Measurements from ENCODE around the gene POLDIP2.
A peak's percentile ranks its signal among the peaks of the same experiment; 100 is the strongest.

The POLDIP2 gene

GRCh38 chr17:28388106-28388505, 30.8 kb upstream of the POLDIP2 start:
- Histone ChIP-seq H3K9me3 (ENCODE audit: control insufficient read depth, insufficient read depth, low read depth, low read length) (no peaks in the 10 kb centered on the region), H3K9ac (ENCODE audit: low read length) (no peak overlapping the region), H3K36me3 (ENCODE audit: control insufficient read depth, insufficient read depth, low read length) (no peaks in the 10 kb centered on the region; the same call in 1 of the 2 replicates), H3K4me3 (ENCODE audit: low read depth, low read length) (no peak overlapping the region), H3K4me1 (ENCODE audit: control insufficient read depth, insufficient read depth, low read length) (peaks cover 8% of the 10 kb centered on the region; the same call in 1 of the 2 replicates), H3K27ac (ENCODE audit: low read depth, low read length) (no peak overlapping the region), H3K27me3 (ENCODE audit: control insufficient read depth, insufficient read depth, low read length) (peaks cover 38% of the 10 kb centered on the region)

- Histone ChIP-seq H3K4me1 (ENCODE audit: control insufficient read depth, insufficient read depth, low read length) (peaks cover 3% of the 10 kb centered on the region; the same call in 1 of the 2 replicates), H3K27me3 (ENCODE audit: control insufficient read depth, insufficient read depth, low read length) (peaks cover 56% of the 10 kb centered on the region), H3K9ac (ENCODE audit: low read length) (no peak overlapping the region), H3K4me3 (ENCODE audit: low read depth, low read length) (no peak overlapping the region), H3K27ac (ENCODE audit: low read depth, low read length) (no peak overlapping the region), H3K9me3 (ENCODE audit: control insufficient read depth, insufficient read depth, low read depth, low read length) (no peaks in the 10 kb centered on the region), H3K36me3 (ENCODE audit: control insufficient read depth, insufficient read depth, low read length) (no peaks in the 10 kb centered on the region; the same call in 1 of the 2 replicates)
Observed at GRCh38 chr17:28386391-28386790, 29.1 kb upstream of the POLDIP2 start.

- peaks cover 65% of the 10 kb centered on the region for H3K27me3 ChIP-seq (ENCODE audit: control insufficient read depth, insufficient read depth, low read length)
- no peak overlapping the region for H3K9ac ChIP-seq (ENCODE audit: low read length)
- no peak overlapping the region for H3K27ac ChIP-seq (ENCODE audit: low read depth, low read length)
- H3K4me1 ChIP-seq (ENCODE audit: control insufficient read depth, insufficient read depth, low read length), result peaks cover 3% of the 10 kb centered on the region; the same call in 1 of the 2 replicates
- H3K36me3 ChIP-seq (ENCODE audit: control insufficient read depth, insufficient read depth, low read length), result no peaks in the 10 kb centered on the region; the same call in 1 of the 2 replicates
- H3K9me3 ChIP-seq (ENCODE audit: control insufficient read depth, insufficient read depth, low read depth, low read length), result no peaks in the 10 kb centered on the region
- H3K4me3 ChIP-seq (ENCODE audit: low read depth, low read length), result peak overlapping the region; percentile 69
Observed at GRCh38 chr17:28385406-28385805, 28.1 kb upstream of the POLDIP2 start.

GRCh38 chr17:28385037-28385400, 27.7 kb upstream of the POLDIP2 start:
- Histone ChIP-seq H3K9me3 (ENCODE audit: control insufficient read depth, insufficient read depth, low read depth, low read length) (no peaks in the 10 kb centered on the region), H3K4me1 (ENCODE audit: control insufficient read depth, insufficient read depth, low read length) (peaks cover 3% of the 10 kb centered on the region; the same call in 1 of the 2 replicates), H3K36me3 (ENCODE audit: control insufficient read depth, insufficient read depth, low read length) (no peaks in the 10 kb centered on the region; the same call in 1 of the 2 replicates), H3K27me3 (ENCODE audit: control insufficient read depth, insufficient read depth, low read length) (peaks cover 69% of the 10 kb centered on the region), H3K4me3 (ENCODE audit: low read depth, low read length) (peak overlapping the region; percentile 69), H3K9ac (ENCODE audit: low read length) (no peak overlapping the region), H3K27ac (ENCODE audit: low read depth, low read length) (no peak overlapping the region)

- Histone ChIP-seq H3K9ac (ENCODE audit: low read length) (peak overlapping the region; percentile 40), H3K4me3 (ENCODE audit: low read depth, low read length) (peak overlapping the region; percentile 69), H3K27me3 (ENCODE audit: control insufficient read depth, insufficient read depth, low read length) (peaks cover 75% of the 10 kb centered on the region), H3K27ac (ENCODE audit: low read depth, low read length) (no peak overlapping the region), H3K36me3 (ENCODE audit: control insufficient read depth, insufficient read depth, low read length) (no peaks in the 10 kb centered on the region; the same call in 1 of the 2 replicates), H3K4me1 (ENCODE audit: control insufficient read depth, insufficient read depth, low read length) (peaks cover 3% of the 10 kb centered on the region; the same call in 1 of the 2 replicates), H3K9me3 (ENCODE audit: control insufficient read depth, insufficient read depth, low read depth, low read length) (no peaks in the 10 kb centered on the region)
Observed at GRCh38 chr17:28384281-28385036, 27.1 kb upstream of the POLDIP2 start.

GRCh38 chr17:28381141-28381825, 24.0 kb upstream of the POLDIP2 start:
- no peak overlapping the region for H3K9ac ChIP-seq (ENCODE audit: low read length)
- no peak overlapping the region for H3K27ac ChIP-seq (ENCODE audit: low read depth, low read length)
- H3K36me3 ChIP-seq (ENCODE audit: control insufficient read depth, insufficient read depth, low read length), result no peaks in the 10 kb centered on the region
- peaks cover 79% of the 10 kb centered on the region for H3K27me3 ChIP-seq (ENCODE audit: control insufficient read depth, insufficient read depth, low read length)
- peak overlapping the region; percentile 55 for H3K4me3 ChIP-seq (ENCODE audit: low read depth, low read length)
- H3K4me1 ChIP-seq (ENCODE audit: control insufficient read depth, insufficient read depth, low read length), result peaks cover 3% of the 10 kb centered on the region; the same call in 1 of the 2 replicates
- H3K9me3 ChIP-seq (ENCODE audit: control insufficient read depth, insufficient read depth, low read depth, low read length), result no peaks in the 10 kb centered on the region

- Histone ChIP-seq H3K36me3 (ENCODE audit: control insufficient read depth, insufficient read depth, low read length) (no peaks in the 10 kb centered on the region), H3K9ac (ENCODE audit: low read length) (no peak overlapping the region), H3K27ac (ENCODE audit: low read depth, low read length) (no peak overlapping the region), H3K27me3 (ENCODE audit: control insufficient read depth, insufficient read depth, low read length) (peaks cover 68% of the 10 kb centered on the region), H3K9me3 (ENCODE audit: control insufficient read depth, insufficient read depth, low read depth, low read length) (no peaks in the 10 kb centered on the region), H3K4me1 (ENCODE audit: control insufficient read depth, insufficient read depth, low read length) (no peaks in the 10 kb centered on the region), H3K4me3 (ENCODE audit: low read depth, low read length) (no peak overlapping the region)
Observed at GRCh38 chr17:28379814-28380801, 22.8 kb upstream of the POLDIP2 start.

- H3K9ac ChIP-seq (ENCODE audit: low read length), result no peak overlapping the region
- H3K4me3 ChIP-seq (ENCODE audit: low read depth, low read length), result peak overlapping the region; percentile 74; the same call in 1 of the 2 replicates
- H3K4me1 ChIP-seq (ENCODE audit: control insufficient read depth, insufficient read depth, low read length), result peaks cover 14% of the 10 kb centered on the region
- H3K27ac ChIP-seq (ENCODE audit: low read depth, low read length), result no peak overlapping the region
- H3K36me3 ChIP-seq (ENCODE audit: control insufficient read depth, insufficient read depth, low read length), result no peaks in the 10 kb centered on the region
- H3K9me3 ChIP-seq (ENCODE audit: control insufficient read depth, insufficient read depth, low read depth, low read length), result no peaks in the 10 kb centered on the region
- peaks cover 37% of the 10 kb centered on the region for H3K27me3 ChIP-seq (ENCODE audit: control insufficient read depth, insufficient read depth, low read length)
Observed at GRCh38 chr17:28372945-28373274, 15.6 kb upstream of the POLDIP2 start.

GRCh38 chr17:28372203-28372944, 15.0 kb upstream of the POLDIP2 start:
- Histone ChIP-seq H3K4me3 (ENCODE audit: low read depth, low read length) (peak overlapping the region; percentile 74), H3K9ac (ENCODE audit: low read length) (peak overlapping the region; percentile 67), H3K27ac (ENCODE audit: low read depth, low read length) (no peak overlapping the region), H3K4me1 (ENCODE audit: control insufficient read depth, insufficient read depth, low read length) (peaks cover 14% of the 10 kb centered on the region), H3K27me3 (ENCODE audit: control insufficient read depth, insufficient read depth, low read length) (peaks cover 35% of the 10 kb centered on the region), H3K36me3 (ENCODE audit: control insufficient read depth, insufficient read depth, low read length) (no peaks in the 10 kb centered on the region), H3K9me3 (ENCODE audit: control insufficient read depth, insufficient read depth, low read depth, low read length) (no peaks in the 10 kb centered on the region)
